ENCODE results near the gene MEMO1.

DNA sequence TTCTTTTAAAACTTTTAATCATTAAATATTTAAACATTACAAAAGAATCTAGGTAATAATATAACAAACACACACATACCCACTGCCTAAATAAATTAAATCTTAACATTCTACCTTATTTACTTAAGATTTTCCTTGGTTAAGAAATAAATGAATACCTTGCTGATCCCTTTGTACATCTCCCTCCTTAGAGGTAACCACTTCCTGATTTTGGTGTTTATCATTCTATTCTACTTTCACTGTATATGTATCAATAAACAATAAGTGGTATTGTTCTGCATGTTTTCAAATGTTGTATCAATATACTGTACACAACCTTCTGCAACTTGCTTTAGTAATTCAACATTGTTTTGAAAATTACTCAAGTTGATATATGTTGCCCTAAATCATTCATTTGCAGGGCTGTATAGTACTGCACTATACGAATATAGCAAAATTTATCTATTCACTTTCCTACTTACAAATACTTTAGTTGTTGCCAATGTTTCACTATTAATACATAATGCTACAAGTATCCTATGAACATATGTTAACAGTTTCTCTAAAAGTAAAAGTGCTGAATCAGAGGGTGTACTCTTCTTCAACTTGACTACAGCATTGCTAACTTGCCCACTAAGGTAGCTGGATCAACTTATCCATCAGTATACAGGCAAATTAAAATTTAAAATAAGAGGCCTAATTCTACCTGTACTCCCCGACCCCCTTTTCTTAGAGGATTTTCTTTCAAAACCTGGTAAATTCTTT is 65.8 kb downstream of the MEMO1 start:
- TF ChIP-seq, protein P1, sequence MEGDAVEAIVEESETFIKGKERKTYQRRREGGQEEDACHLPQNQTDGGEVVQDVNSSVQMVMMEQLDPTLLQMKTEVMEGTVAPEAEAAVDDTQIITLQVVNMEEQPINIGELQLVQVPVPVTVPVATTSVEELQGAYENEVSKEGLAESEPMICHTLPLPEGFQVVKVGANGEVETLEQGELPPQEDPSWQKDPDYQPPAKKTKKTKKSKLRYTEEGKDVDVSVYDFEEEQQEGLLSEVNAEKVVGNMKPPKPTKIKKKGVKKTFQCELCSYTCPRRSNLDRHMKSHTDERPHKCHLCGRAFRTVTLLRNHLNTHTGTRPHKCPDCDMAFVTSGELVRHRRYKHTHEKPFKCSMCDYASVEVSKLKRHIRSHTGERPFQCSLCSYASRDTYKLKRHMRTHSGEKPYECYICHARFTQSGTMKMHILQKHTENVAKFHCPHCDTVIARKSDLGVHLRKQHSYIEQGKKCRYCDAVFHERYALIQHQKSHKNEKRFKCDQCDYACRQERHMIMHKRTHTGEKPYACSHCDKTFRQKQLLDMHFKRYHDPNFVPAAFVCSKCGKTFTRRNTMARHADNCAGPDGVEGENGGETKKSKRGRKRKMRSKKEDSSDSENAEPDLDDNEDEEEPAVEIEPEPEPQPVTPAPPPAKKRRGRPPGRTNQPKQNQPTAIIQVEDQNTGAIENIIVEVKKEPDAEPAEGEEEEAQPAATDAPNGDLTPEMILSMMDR (IDR thresholded peaks at IDR 0.05) = no peak
- TF ChIP-seq EZH2 (IDR thresholded peaks at IDR 0.05; ENCODE audit: borderline replicate concordance, insufficient read depth, low read depth, low read length, poor library complexity, severe bottlenecking) = no peak
